ENCODE results near the gene SIGLEC9.

DNA sequence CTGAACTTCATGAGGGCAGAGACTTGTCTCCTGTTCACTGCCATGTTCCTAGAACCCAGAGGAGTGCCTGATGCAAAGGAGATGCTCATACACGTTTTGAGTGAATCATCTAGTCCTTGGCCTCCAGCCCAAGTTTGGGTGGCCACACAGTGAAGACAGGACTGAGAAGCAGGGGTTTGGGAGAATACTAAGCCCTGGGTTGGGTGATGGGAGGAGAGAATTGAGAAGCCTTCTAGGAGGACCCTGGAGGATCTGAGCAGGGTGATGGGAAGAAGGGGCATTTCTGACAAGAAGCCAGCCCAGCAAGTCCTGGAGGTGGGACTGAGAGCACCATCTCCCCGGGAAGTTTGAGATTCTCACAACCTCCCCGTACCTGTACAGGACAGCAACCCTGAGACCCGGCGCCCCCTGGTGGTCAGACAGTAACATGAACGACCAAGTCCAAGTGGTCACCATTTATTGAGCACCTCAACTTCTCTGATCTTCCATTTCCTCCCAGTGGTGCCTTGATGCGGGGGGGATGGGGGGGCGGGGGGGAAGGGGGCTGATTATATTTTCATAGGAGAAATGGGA, 27.5 kb upstream of the SIGLEC9 start:
- TF ChIP-seq FOXP2 (optimal IDR thresholded peaks at IDR 0.05; ENCODE audit: control extremely low read depth, extremely low read length, insufficient read depth) (no peak), EZH2 (IDR thresholded peaks at IDR 0.05) (no peak), POLR2AphosphoS5 (IDR thresholded peaks at IDR 0.05; ENCODE audit: borderline replicate concordance, low read depth, low read length) (no peak)

Measured in SK-N-MC (cell line).